H1 (cell line): Measurements from ENCODE around the gene ALDH7A1. TPM values are rescaled to one million over a fixed set of nuclear protein-coding genes. Genes with fewer than 3 reads are reported as not detected.
A peak's percentile ranks its signal among the peaks of the same experiment; 100 is the strongest.

Experiments
- CTCF ChIA-PET: fragments of 300-600 bp; sonication (Branson Sonifier 250); formaldehyde crosslinking; loops from one replicate; lab custom pipeline; 2021; ENCODE audit not compliant: partially characterized antibody; lab: Charles Lee
- POLR2A ChIA-PET: fragments of 300-600 bp; sonication (Branson Sonifier 250); formaldehyde crosslinking; loops from one replicate; lab custom pipeline; 2021; ENCODE audit warnings: inconsistent platforms; ENCODE audit not compliant: partially characterized antibody; lab: Charles Lee
- DNase-seq, 2 experiments: peaks; one replicate each; pipeline versions ENCODE4 v3.0.0 to v3.0.0-alpha.2; 2010 to 2022; ENCODE audit warnings: low spot score in 2 of 2, low read depth in 1 of 2, mixed read lengths in 1 of 2
- FAIRE-seq: peaks from 2 replicates; lab custom pipeline; 2011; peaks lifted over from hg19 to GRCh38; lab: Jason Lieb, UNC
- H2AFZ ChIP-seq: 2 replicates; pipeline ENCODE4 v1.8.1; 2012; ENCODE audit warnings: low read length, inconsistent platforms
- H2AK5ac ChIP-seq: 2 replicates; pipeline ENCODE4 v1.6.1; 2013; ENCODE audit warnings: low read depth, low read length
- H2BK120ac ChIP-seq: replicated peaks from 2 replicates; pipeline ENCODE3; 2013; ENCODE audit warnings: low read depth, low read length, inconsistent platforms
- H2BK12ac ChIP-seq: 2 replicates; pipeline ENCODE4 v1.6.1; 2013; ENCODE audit warnings: low read depth, low read length
- H2BK15ac ChIP-seq: 2 replicates; pipeline ENCODE4 v1.6.1; 2013; ENCODE audit warnings: low read length
- H2BK20ac ChIP-seq: 2 replicates; pipeline ENCODE4 v1.6.1; 2013; ENCODE audit warnings: low read length
- H2BK5ac ChIP-seq: 2 replicates; pipeline ENCODE4 v1.6.1; 2013; ENCODE audit warnings: low read depth, low read length
- H3K14ac ChIP-seq: 2 replicates; pipeline ENCODE4 v1.6.1; 2013; ENCODE audit warnings: inconsistent platforms; ENCODE audit not compliant: insufficient read length
- H3K18ac ChIP-seq: 2 replicates; pipeline ENCODE4 v1.6.1; 2013; ENCODE audit warnings: low read length; ENCODE audit errors: extremely low read depth
- H3K23ac ChIP-seq: 2 replicates; pipeline ENCODE4 v1.6.1; 2013; ENCODE audit warnings: inconsistent platforms; ENCODE audit not compliant: insufficient read length
- H3K23me2 ChIP-seq: 2 replicates; pipeline ENCODE4 v1.6.1; 2013; ENCODE audit warnings: low read depth, low read length
- H3K27ac ChIP-seq: 2 replicates; pipeline ENCODE4 v1.6.1; 2011; ENCODE audit warnings: low read depth, low read length, inconsistent platforms
- H3K27me3 ChIP-seq, 4 experiments: replicated peaks in 1 of 4; 1 replicate in 1 of 4; 2 replicates in 3 of 4; pipeline versions ENCODE4 v1.6.1 to v1.8.1; 2011 to 2013; ENCODE audit warnings: low read length in 3 of 4, mild to moderate bottlenecking in 3 of 4, inconsistent platforms in 2 of 4, mixed read lengths in 2 of 4, moderate library complexity in 1 of 4; ENCODE audit not compliant: control insufficient read depth in 3 of 4, insufficient read depth in 3 of 4; ENCODE audit errors: extremely low read depth in 1 of 4
- H3K36me3 ChIP-seq, 4 experiments: 2 replicates each; pipeline versions ENCODE4 v1.6.1 to v1.8.1; 2011 to 2013; ENCODE audit warnings: mild to moderate bottlenecking in 4 of 4, low read length in 3 of 4, moderate library complexity in 2 of 4, control low read depth in 1 of 4, inconsistent platforms in 1 of 4; ENCODE audit not compliant: insufficient read depth in 4 of 4, control insufficient read depth in 2 of 4
- H3K4ac ChIP-seq: replicated peaks from 2 replicates; pipeline ENCODE3; 2013; ENCODE audit warnings: low read length, low read depth, mixed read lengths, inconsistent platforms; ENCODE audit not compliant: insufficient read length
- H3K4me1 ChIP-seq, 4 experiments: replicated peaks in 1 of 4; 1 replicate in 1 of 4; 2 replicates in 3 of 4; pipeline versions ENCODE4 v1.6.1 to v1.8.1; 2011 to 2013; ENCODE audit warnings: low read length in 3 of 4, inconsistent platforms in 2 of 4, mixed read lengths in 1 of 4; ENCODE audit not compliant: insufficient read depth in 4 of 4, control insufficient read depth in 3 of 4
- H3K4me2 ChIP-seq, 2 experiments: 2 replicates each; pipeline versions ENCODE4 v1.6.1 to v1.8.1; 2011 to 2013; ENCODE audit warnings: low read depth in 2 of 2, low read length in 2 of 2, control low read depth in 1 of 2, inconsistent platforms in 1 of 2, mild to moderate bottlenecking in 1 of 2; ENCODE audit not compliant: insufficient read depth in 1 of 2
- H3K4me3 ChIP-seq, 4 experiments: fragments of 200-600, 300-600 bp in 1 of 4; sonication (generic), shearing (Covaris generic), sonication (Bioruptor Twin) in 1 of 4; 2 replicates each; pipeline versions ENCODE4 v1.5.1 to v1.8.1; 2011 to 2016; ENCODE audit warnings: low read length in 4 of 4, low read depth in 3 of 4, control low read depth in 2 of 4, inconsistent platforms in 2 of 4, mild to moderate bottlenecking in 2 of 4, mixed read lengths in 1 of 4, moderate library complexity in 1 of 4; ENCODE audit not compliant: insufficient read depth in 2 of 4; ENCODE audit errors: extremely low read depth in 1 of 4
- H3K56ac ChIP-seq: replicated peaks from 2 replicates; pipeline ENCODE3; 2013; ENCODE audit warnings: low read depth, mild to moderate bottlenecking, mixed read lengths, low read length, inconsistent platforms; ENCODE audit not compliant: insufficient read length
- H3K79me1 ChIP-seq: 2 replicates; pipeline ENCODE4 v1.6.1; 2013; ENCODE audit warnings: low read depth, low read length, control low read depth
- H3K79me2 ChIP-seq, 2 experiments: 2 replicates each; pipeline versions ENCODE4 v1.6.1 to v1.8.1; 2012 to 2013; ENCODE audit warnings: low read length in 2 of 2, mild to moderate bottlenecking in 2 of 2, inconsistent platforms in 1 of 2; ENCODE audit not compliant: insufficient read depth in 2 of 2, control insufficient read depth in 1 of 2
- H3K9ac ChIP-seq, 4 experiments: replicated peaks in 1 of 4; 1 replicate in 1 of 4; 2 replicates in 3 of 4; pipeline versions ENCODE4 v1.6.1 to v1.8.1; 2011 to 2013; ENCODE audit warnings: low read depth in 3 of 4, low read length in 3 of 4, control low read depth in 2 of 4, mild to moderate bottlenecking in 2 of 4, moderate library complexity in 2 of 4, inconsistent platforms in 1 of 4; ENCODE audit errors: extremely low read depth in 1 of 4
- H3K9me3 ChIP-seq, 2 experiments: 2 replicates each; pipeline versions ENCODE4 v1.6.1 to v1.8.1; 2012 to 2013; ENCODE audit warnings: mild to moderate bottlenecking in 2 of 2, moderate library complexity in 2 of 2, control low read depth in 1 of 2, inconsistent platforms in 1 of 2, low read depth in 1 of 2, low read length in 1 of 2, mixed read lengths in 1 of 2; ENCODE audit not compliant: insufficient read depth in 2 of 2
- H4K20me1 ChIP-seq, 2 experiments: replicated peaks in 1 of 2; 2 replicates each; pipeline versions ENCODE3 to v1.8.1; 2011 to 2013; ENCODE audit warnings: inconsistent platforms in 2 of 2, low read length in 2 of 2, mild to moderate bottlenecking in 1 of 2; ENCODE audit not compliant: insufficient read depth in 2 of 2, control insufficient read depth in 1 of 2
- H4K5ac ChIP-seq: 2 replicates; pipeline ENCODE4 v1.6.1; 2013; ENCODE audit warnings: low read length, low read depth, mixed read lengths, inconsistent platforms; ENCODE audit not compliant: insufficient read length
- H4K8ac ChIP-seq: 2 replicates; pipeline ENCODE4 v1.8.0; 2013; ENCODE audit warnings: mild to moderate bottlenecking, moderate library complexity, low read length, inconsistent platforms; ENCODE audit not compliant: insufficient read depth; ENCODE audit errors: extremely low read depth
- H4K91ac ChIP-seq: replicated peaks from 2 replicates; pipeline ENCODE3; 2013; ENCODE audit warnings: low read length, mixed read lengths, inconsistent platforms; ENCODE audit not compliant: insufficient read length
- KDM1A ChIP-seq: fragments of 200-600, 300-600 bp; sonication (generic); IDR thresholded peaks from 2 replicates; pipeline ENCODE4 v1.7.1; 2016; ENCODE audit warnings: mild to moderate bottlenecking, low read length, borderline replicate concordance
- KDM4A ChIP-seq: IDR thresholded peaks from one replicate; pipeline ENCODE4 v1.7.1; 2012; ENCODE audit warnings: low read depth, mild to moderate bottlenecking, moderate library complexity, low read length, inconsistent platforms; ENCODE audit not compliant: severe bottlenecking
- WGBS, 2 experiments: shearing (Covaris generic) in 1 of 2; methylation state at CpG; one replicate each; pipeline versions ENCODE4 v1.1.6 to v1.1.7; 2013 to 2015; ENCODE audit warnings: low lambda C conversion rate in 2 of 2, mixed read lengths in 2 of 2, inconsistent platforms in 1 of 2, low coverage in 1 of 2, missing lambda C conversion rate in 1 of 2; ENCODE audit not compliant: insufficient replicate concordance in 2 of 2, insufficient coverage in 1 of 2, insufficient read length in 1 of 2; ENCODE audit errors: extremely low coverage in 1 of 2, missing lambda C conversion rate in 1 of 2; 5-methylcytosine and 5-hydroxymethylcytosine counted together
- polyA plus RNA-seq, 7 experiments: library from polyadenylated mRNA; depleted of rRNA in 3 of 7; stranded (reverse) in 5 of 7; unstranded in 2 of 7; fragments of >200 nt in 5 of 7; fragments of 200-250 nt in 2 of 7; gene quantifications; 1 replicate in 5 of 7; 2 replicates in 1 of 7; 4 replicates in 1 of 7; pipeline versions ENCODE4 v1.2.1 to v1.2.3, GENCODE V29; 2011 to 2013; ENCODE audit warnings: missing spikeins in 2 of 7, mixed read lengths in 2 of 7
- total RNA-seq: library from RNA; stranded (reverse); fragmentation: NEBNext Ultra II Directional; extraction: Animal tissue kit (Norgen Biotek cat#: 25700); gene quantifications from 2 replicates; pipeline ENCODE4 v1.2.1, GENCODE V29; 2021

Gene ALDH7A1
- total and polyA plus RNA-seq, 2 of the 8 experiments (the other 6 are each of a cell fraction or from before 2014, with no cell fraction given) = 99.6 to 225 TPM

DNA sequence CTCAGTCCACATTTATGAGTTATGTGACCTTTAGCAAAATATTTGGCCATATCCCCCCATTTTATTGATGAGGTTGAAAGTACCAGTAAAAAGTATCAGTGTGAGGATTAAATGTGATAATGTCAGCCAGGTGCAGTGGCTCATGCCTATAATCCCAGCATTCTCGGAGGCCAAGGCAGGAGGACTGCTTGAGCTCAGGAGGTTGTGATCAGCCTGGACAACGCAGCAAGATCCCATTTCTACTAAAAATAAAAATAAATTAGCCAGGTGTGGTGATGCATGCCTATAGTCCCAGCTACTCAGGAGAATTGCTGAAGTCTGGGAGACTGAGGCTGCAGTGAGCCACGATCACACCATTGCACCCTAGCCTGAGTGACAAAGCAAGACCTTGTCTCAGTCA is 100.6 kb downstream of the ALDH7A1 start:
- POLR2A ChIA-PET = interaction anchor here (0.6 to 1.5 kb wide), 2 partner anchors 77 to 125 kb away, joined by 3 read pairs; no protein-coding TSS in a partner anchor
- no peak for FAIRE-seq

More for the DNA sequence above, 100.6 kb downstream of the ALDH7A1 start:
- no peak overlapping the region for H3K18ac ChIP-seq
- no peak overlapping the region for H2BK120ac ChIP-seq
- H3K79me1 ChIP-seq = no peaks in the 10 kb centered on the region
- H3K9ac ChIP-seq = no peak overlapping the region
- DNase-seq = no peak
- H4K8ac ChIP-seq = no peak overlapping the region; the same call in 1 of the 2 replicates
- H2AK5ac ChIP-seq = no peak overlapping the region
- H3K23me2 ChIP-seq = no peaks in the 10 kb centered on the region
- H3K4me1 ChIP-seq = no peaks in the 10 kb centered on the region
- H3K56ac ChIP-seq = no peak overlapping the region
- H4K5ac ChIP-seq = no peak overlapping the region
- no peak overlapping the region for H3K14ac ChIP-seq
- H3K4ac ChIP-seq = no peak overlapping the region
- H4K20me1 ChIP-seq = no peaks in the 10 kb centered on the region
- no peak overlapping the region for H2BK12ac ChIP-seq
- CTCF ChIA-PET = interaction anchor here (0.7 to 2.0 kb wide), 5 partner anchors 41 to 1428 kb away, joined by 3 to 8 read pairs (median 3); no protein-coding TSS in a partner anchor
- H2BK5ac ChIP-seq = no peak overlapping the region
- H3K23ac ChIP-seq = no peak overlapping the region
- H3K36me3 ChIP-seq = peaks cover 1 to 12% (median 5%) of the 10 kb centered on the region in 4 experiments; a peak in 7 of 8 replicates
- no peak overlapping the region for H3K4me3 ChIP-seq
- WGBS, 2 experiments = 87% methylated on average over 3 of the region's 3 CpGs; no CpG with 5 or more reads in 1 of the 2 experiments
- no peaks in the 10 kb centered on the region for H3K27me3 ChIP-seq
- H3K9me3 ChIP-seq = no peaks in the 10 kb centered on the region
- H3K79me2 ChIP-seq = no peaks in the 10 kb centered on the region
- H2BK20ac ChIP-seq = no peak overlapping the region
- H2BK15ac ChIP-seq = no peak overlapping the region
- H2AFZ ChIP-seq = no peak overlapping the region
- H3K27ac ChIP-seq = no peak overlapping the region
- 0 out of 2 replicates have a peak, but pooled peaks have one; percentile 42 for TF ChIP-seq KDM1A
- no peak for TF ChIP-seq KDM4A
- H4K91ac ChIP-seq = no peak overlapping the region
- no peak overlapping the region for H3K4me2 ChIP-seq
